Measurements from ENCODE around the gene PGD. TPM values are rescaled to one million over a fixed set of nuclear protein-coding genes. Genes with fewer than 3 reads are reported as not detected.
A peak's percentile ranks its signal among the peaks of the same experiment; 100 is the strongest.

Gene PGD
- total RNA-seq, 1 experiment from 2014 or later: 291 TPM

- no peaks in the 10 kb centered on the region for H3K27me3 Mint-ChIP-seq (ENCODE audit: low read depth)
- peak overlapping the region in 2 of 3 experiments; percentile 15 to 70; a peak in 2 of 7 replicates for H3K27ac Mint-ChIP-seq
- WGBS (ENCODE audit: extremely low coverage, insufficient read length, low lambda C conversion rate): no CpG with 5 or more reads among the region's 6 CpGs
These were observed 45.4 kb downstream of the PGD start for GRCh38 chr1:10444248-10444647.

More at GRCh38 chr1:10444248-10444647, 45.4 kb downstream of the PGD start:
- H3K4me3 Mint-ChIP-seq: no peak overlapping the region
- H3K23me2 ChIP-seq (ENCODE audit: insufficient read length, low read depth, low read length, poor library complexity, severe bottlenecking): no peaks in the 10 kb centered on the region
- TF ChIP-seq CTCF (conservative IDR thresholded peaks at IDR 0.05): no peak
- no peaks in the 10 kb centered on the region for H3K79me2 ChIP-seq (ENCODE audit: insufficient read depth, low read length)
- no peaks in the 10 kb centered on the region for H3K4me1 Mint-ChIP-seq
- H2BK120ac ChIP-seq (ENCODE audit: low read depth, low read length, poor library complexity, severe bottlenecking): no peak overlapping the region
- no peak overlapping the region for H3K4me2 ChIP-seq (ENCODE audit: insufficient read depth, insufficient read length, low read length)
- DNase-seq: no peak
- H3K4me1 ChIP-seq (ENCODE audit: insufficient read depth, low read length): no peaks in the 10 kb centered on the region
- H3K79me1 ChIP-seq (ENCODE audit: insufficient read depth, low read depth, low read length, poor library complexity, severe bottlenecking): no peaks in the 10 kb centered on the region
- no peak overlapping the region for H3T11ph ChIP-seq (ENCODE audit: low read length)
- H2BK5ac ChIP-seq (ENCODE audit: insufficient read length, low read length): no peak overlapping the region
- H3K9me3 ChIP-seq (ENCODE audit: control insufficient read depth, low read depth, low read length): no peaks in the 10 kb centered on the region
- H3K23ac ChIP-seq (ENCODE audit: insufficient read length, low read depth, low read length): no peak overlapping the region
- H3K4ac ChIP-seq (ENCODE audit: low read depth, low read length): no peak overlapping the region
- H2BK12ac ChIP-seq (ENCODE audit: insufficient read length, low read depth, low read length): no peak overlapping the region
- no peak overlapping the region for H2BK20ac ChIP-seq (ENCODE audit: low read depth, low read length, poor library complexity, severe bottlenecking)
- no peak overlapping the region for H4K91ac ChIP-seq (ENCODE audit: insufficient read length, low read depth, low read length)
- H3K18ac ChIP-seq (ENCODE audit: insufficient read length, low read depth, low read length): no peak overlapping the region
- H3K9ac ChIP-seq (ENCODE audit: extremely low read depth, insufficient read length, low read length): no peak overlapping the region
- H3K36me3 Mint-ChIP-seq (ENCODE audit: insufficient read depth in 1 of 3, low read depth in 3 of 3): peaks cover 0 to 12% (median 0%) of the 10 kb centered on the region in 3 experiments; a peak in 3 of 7 replicates
- no peaks in the 10 kb centered on the region for H3K27me3 ChIP-seq (ENCODE audit: insufficient read depth, low read length)
- no peak overlapping the region for H4K5ac ChIP-seq (ENCODE audit: insufficient read length, low read depth, low read length)
- no peak overlapping the region for H2AFZ ChIP-seq (ENCODE audit: low read length)
- H2AK5ac ChIP-seq (ENCODE audit: insufficient read length, low read length): no peak overlapping the region
- H2BK15ac ChIP-seq (ENCODE audit: low read depth, low read length): no peak overlapping the region
- H3K9me3 Mint-ChIP-seq: no peaks in the 10 kb centered on the region
- H4K8ac ChIP-seq (replicated peaks; ENCODE audit: insufficient read length, low read depth, low read length): no peak overlapping the region
- no peak overlapping the region for H3K14ac ChIP-seq (ENCODE audit: insufficient read depth, low read length)
- no peak overlapping the region for H3K27ac ChIP-seq (ENCODE audit: insufficient read length, low read depth, low read length)
- H3K56ac ChIP-seq (ENCODE audit: insufficient read length, low read depth, low read length): no peak overlapping the region
- H4K20me1 ChIP-seq (ENCODE audit: control insufficient read depth, insufficient read depth, insufficient read length): no peaks in the 10 kb centered on the region
